IPS-20b (cell line): ENCODE results near the gene ANO1.

Source experiments
- H3K27ac ChIP-seq: one replicate; pipeline ENCODE4 v1.5.1; 2013; ENCODE audit warnings: low read length
- H3K27me3 ChIP-seq: 2 replicates; pipeline ENCODE4 v1.6.1; 2013; ENCODE audit warnings: mild to moderate bottlenecking, low read length, inconsistent platforms; ENCODE audit not compliant: insufficient read depth
- H3K36me3 ChIP-seq: 2 replicates; pipeline ENCODE4 v1.6.1; 2013; ENCODE audit warnings: low read depth, mild to moderate bottlenecking, inconsistent platforms, low read length, moderate library complexity; ENCODE audit not compliant: insufficient read depth
- H3K4me1 ChIP-seq: 2 replicates; pipeline ENCODE4 v1.6.1; 2013; ENCODE audit warnings: mild to moderate bottlenecking, control low read depth, inconsistent platforms, low read length, moderate library complexity; ENCODE audit not compliant: insufficient read depth
- H3K4me3 ChIP-seq: 2 replicates; pipeline ENCODE4 v1.5.1; 2013; ENCODE audit warnings: mild to moderate bottlenecking, low read length, inconsistent platforms
- H3K9ac ChIP-seq: 2 replicates; pipeline ENCODE4 v1.6.1; 2013; ENCODE audit warnings: low read depth, mild to moderate bottlenecking, inconsistent platforms, low read length, moderate library complexity
- H3K9me3 ChIP-seq: 2 replicates; pipeline ENCODE4 v1.6.1; 2013; ENCODE audit warnings: mild to moderate bottlenecking, low read depth, low read length, inconsistent platforms; ENCODE audit not compliant: insufficient read depth

ANO1 gene

DNA sequence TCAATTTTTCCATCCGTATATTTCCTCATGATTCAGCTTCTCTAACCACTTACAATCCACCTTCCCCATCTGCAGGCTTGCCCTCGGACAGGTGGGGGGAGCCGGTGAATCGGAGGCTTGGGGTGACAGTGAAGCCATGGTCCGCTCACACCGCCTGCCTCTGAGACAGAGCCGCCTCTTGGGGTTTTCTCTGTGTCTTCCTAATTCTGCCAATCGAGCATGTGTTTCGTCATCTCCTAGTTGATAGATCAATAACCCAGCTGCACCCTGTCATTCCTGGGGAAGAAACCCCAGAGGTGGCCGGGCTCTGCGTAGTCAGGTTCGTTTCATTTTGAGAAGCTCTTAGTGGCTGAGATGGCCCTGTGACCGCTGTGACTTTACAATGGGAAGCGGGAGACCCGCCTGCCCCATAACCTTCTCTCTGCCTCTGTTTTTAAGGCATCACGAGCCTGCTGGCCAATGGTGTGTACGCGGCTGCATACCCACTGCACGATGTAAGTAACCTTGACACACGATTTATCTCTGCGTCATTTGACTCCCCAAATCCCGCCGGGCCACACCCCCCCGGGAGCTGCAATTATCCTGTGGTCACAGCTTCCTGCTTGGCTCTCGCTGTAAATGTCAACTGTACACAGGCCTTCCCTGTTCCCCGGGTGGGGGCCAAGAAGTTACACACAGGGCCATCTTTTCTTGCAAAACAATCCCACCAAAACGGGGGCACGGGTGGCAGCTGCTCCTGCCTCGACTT lies 33.3 kb downstream of the ANO1 start:
- H3K9ac ChIP-seq: no peak overlapping the region
- no peaks in the 10 kb centered on the region for H3K9me3 ChIP-seq
- no peaks in the 10 kb centered on the region for H3K36me3 ChIP-seq
- H3K4me3 ChIP-seq: no peak overlapping the region
- no peak overlapping the region for H3K27ac ChIP-seq
- H3K27me3 ChIP-seq: no peaks in the 10 kb centered on the region
- H3K4me1 ChIP-seq: peaks cover 6% of the 10 kb centered on the region

DNA sequence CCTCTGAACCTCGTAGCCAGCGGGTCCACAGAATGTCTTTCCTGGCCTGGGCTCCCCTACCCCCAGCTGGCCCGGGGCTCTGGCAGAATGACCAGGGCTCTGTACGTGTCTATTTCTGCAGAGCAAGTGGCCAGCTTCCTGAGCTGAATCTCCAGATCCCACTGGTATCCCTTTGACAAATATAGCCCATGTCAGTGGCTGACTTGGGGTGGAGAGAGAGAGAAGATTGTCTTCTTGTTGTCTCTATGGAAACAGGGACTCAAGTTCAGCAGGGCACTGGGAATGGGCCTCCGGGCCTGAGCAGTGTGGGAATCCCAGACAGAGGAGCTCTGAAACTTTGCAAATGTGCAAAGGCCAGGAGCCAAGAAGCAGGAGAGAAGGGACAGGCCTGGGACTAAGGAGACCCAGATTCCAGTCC lies 33.9 kb downstream of the ANO1 start:
- no peak overlapping the region for H3K27ac ChIP-seq
- H3K4me1 ChIP-seq: peaks cover 6% of the 10 kb centered on the region
- no peaks in the 10 kb centered on the region for H3K9me3 ChIP-seq
- no peaks in the 10 kb centered on the region for H3K27me3 ChIP-seq
- H3K9ac ChIP-seq: no peak overlapping the region
- no peak overlapping the region for H3K4me3 ChIP-seq
- H3K36me3 ChIP-seq: no peaks in the 10 kb centered on the region

GRCh38 chr11:70113801-70114200 lies 35.7 kb downstream of the ANO1 start:
- Histone ChIP-seq H3K27me3 (no peaks in the 10 kb centered on the region), H3K9me3 (no peaks in the 10 kb centered on the region), H3K36me3 (no peaks in the 10 kb centered on the region), H3K4me3 (no peak overlapping the region), H3K4me1 (peaks cover 6% of the 10 kb centered on the region), H3K9ac (no peak overlapping the region), H3K27ac (no peak overlapping the region)

DNA sequence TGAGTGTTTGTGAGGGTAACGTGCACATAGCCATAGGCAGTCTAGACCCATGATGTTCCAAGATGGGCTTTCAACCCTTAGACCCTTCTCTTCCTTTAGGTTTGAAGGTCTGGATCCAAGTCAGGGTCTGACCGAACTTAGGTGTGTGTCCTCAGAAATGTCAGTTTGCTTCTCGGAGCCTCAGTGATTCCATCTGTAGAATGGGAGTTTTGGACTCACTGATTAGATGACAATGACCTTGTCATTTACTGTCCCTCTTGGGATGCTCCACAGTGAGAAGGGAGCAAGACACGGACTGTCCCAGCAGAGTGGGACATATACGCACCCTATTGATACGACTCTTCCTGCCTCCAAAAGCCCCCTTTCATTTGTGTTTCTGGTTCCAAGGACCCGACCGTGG lies 37.7 kb downstream of the ANO1 start:
- Histone ChIP-seq H3K27me3 (no peaks in the 10 kb centered on the region; the same call in 1 of the 2 replicates), H3K4me1 (peaks cover 6% of the 10 kb centered on the region), H3K4me3 (no peak overlapping the region), H3K36me3 (no peaks in the 10 kb centered on the region), H3K9ac (no peak overlapping the region), H3K9me3 (no peaks in the 10 kb centered on the region), H3K27ac (no peak overlapping the region)

DNA sequence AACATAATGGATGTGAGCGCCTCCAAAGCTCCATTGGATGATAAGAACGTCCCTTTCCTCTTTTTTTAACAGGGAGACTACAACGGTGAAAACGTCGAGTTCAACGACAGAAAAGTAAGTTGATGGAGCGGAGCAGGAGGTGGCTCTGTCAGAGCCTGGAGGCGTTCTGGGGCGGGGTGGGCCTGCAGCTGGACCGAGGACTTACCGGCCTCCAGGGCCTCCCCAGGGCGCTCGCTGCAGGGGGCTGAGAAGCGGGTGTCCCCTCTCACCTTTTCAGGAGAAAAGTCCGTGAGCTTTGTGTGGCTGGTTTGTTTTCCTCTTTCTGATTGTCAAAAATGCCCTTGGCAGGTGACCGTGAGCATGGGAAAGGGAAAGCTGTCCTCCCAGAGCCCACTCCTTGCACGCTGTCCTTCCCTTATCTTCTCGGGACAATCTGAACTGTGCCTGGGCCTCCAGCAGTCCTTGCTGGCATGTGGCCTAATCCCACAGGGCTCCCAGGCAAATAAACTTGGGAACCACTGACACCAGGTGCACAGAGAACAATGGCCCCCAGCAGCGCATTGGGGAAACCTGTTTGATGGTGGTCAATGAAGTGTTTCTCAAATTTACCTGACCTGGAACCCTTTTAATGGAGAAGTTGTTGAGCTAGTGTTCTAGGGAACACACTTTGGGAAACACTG lies 38.4 kb downstream of the ANO1 start:
- H3K9ac ChIP-seq: no peak overlapping the region
- no peaks in the 10 kb centered on the region; the same call in 1 of the 2 replicates for H3K27me3 ChIP-seq
- no peaks in the 10 kb centered on the region for H3K9me3 ChIP-seq
- no peak overlapping the region for H3K4me3 ChIP-seq
- H3K4me1 ChIP-seq: peaks cover 6% of the 10 kb centered on the region
- H3K36me3 ChIP-seq: no peaks in the 10 kb centered on the region
- H3K27ac ChIP-seq: no peak overlapping the region

- no peaks in the 10 kb centered on the region for H3K9me3 ChIP-seq
- peaks cover under 1% of the 10 kb centered on the region; the same call in 1 of the 2 replicates for H3K4me1 ChIP-seq
- no peak overlapping the region for H3K27ac ChIP-seq
- H3K4me3 ChIP-seq: no peak overlapping the region
- H3K9ac ChIP-seq: no peak overlapping the region
- H3K36me3 ChIP-seq: no peaks in the 10 kb centered on the region
- H3K27me3 ChIP-seq: no peaks in the 10 kb centered on the region; the same call in 1 of the 2 replicates
Measured at GRCh38 chr11:70117567-70118145, 39.5 kb downstream of the ANO1 start.

- H3K36me3 ChIP-seq: no peaks in the 10 kb centered on the region
- no peak overlapping the region for H3K9ac ChIP-seq
- no peak overlapping the region for H3K4me3 ChIP-seq
- no peaks in the 10 kb centered on the region; the same call in 1 of the 2 replicates for H3K27me3 ChIP-seq
- no peaks in the 10 kb centered on the region for H3K9me3 ChIP-seq
- no peak overlapping the region for H3K27ac ChIP-seq
- peaks cover 4% of the 10 kb centered on the region; the same call in 1 of the 2 replicates for H3K4me1 ChIP-seq
Measured at GRCh38 chr11:70118642-70119041, 40.5 kb downstream of the ANO1 start.

GRCh38 chr11:70119502-70119901 lies 41.4 kb downstream of the ANO1 start:
- Histone ChIP-seq H3K4me1 (peaks cover 4% of the 10 kb centered on the region; the same call in 1 of the 2 replicates), H3K9ac (no peak overlapping the region), H3K9me3 (no peaks in the 10 kb centered on the region), H3K27me3 (no peaks in the 10 kb centered on the region; the same call in 1 of the 2 replicates), H3K27ac (no peak overlapping the region), H3K36me3 (no peaks in the 10 kb centered on the region), H3K4me3 (no peak overlapping the region)

- Histone ChIP-seq H3K4me1 (peaks cover 4% of the 10 kb centered on the region; the same call in 1 of the 2 replicates), H3K9me3 (no peaks in the 10 kb centered on the region), H3K4me3 (no peak overlapping the region), H3K27ac (no peak overlapping the region), H3K36me3 (no peaks in the 10 kb centered on the region), H3K9ac (no peak overlapping the region), H3K27me3 (no peaks in the 10 kb centered on the region; the same call in 1 of the 2 replicates)
Measured at GRCh38 chr11:70120674-70121073, 42.6 kb downstream of the ANO1 start.

DNA sequence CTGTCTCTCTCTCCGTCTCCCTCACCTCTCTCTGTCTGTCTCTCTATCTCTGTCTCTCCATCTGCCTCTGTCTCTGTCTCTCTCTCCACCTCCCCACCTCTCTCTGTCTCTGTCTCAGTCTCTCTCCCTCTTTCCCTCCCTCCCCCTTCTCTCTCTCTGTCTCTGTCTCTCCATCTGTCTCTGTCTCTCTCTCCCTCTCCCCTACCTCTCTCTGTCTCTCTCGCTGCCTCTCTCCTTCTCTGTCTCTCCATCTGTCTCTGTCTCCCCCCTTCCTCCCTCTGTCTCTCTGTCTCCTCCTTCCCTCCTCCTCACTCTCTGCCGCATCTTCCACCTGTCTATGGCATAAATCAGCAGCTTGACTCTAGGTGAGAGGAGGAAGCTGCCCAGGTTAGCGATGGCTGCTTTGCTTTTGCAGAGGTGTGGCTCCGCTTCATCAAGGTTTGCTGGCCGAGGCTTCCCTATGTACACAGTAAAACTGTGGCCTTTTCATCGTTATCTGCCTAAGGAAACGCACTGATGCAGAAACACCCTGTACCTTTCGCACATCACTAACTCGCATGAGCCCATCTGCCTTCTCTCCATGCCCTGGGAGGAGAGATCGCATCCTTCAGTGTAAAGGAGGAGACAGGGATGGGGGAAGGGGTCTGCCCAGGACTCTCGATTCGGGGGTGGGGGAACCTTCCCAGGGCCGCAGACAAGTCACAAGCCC lies 44.5 kb downstream of the ANO1 start:
- Histone ChIP-seq H3K4me3 (no peak overlapping the region), H3K27ac (no peak overlapping the region), H3K9ac (no peak overlapping the region), H3K9me3 (no peaks in the 10 kb centered on the region), H3K27me3 (no peaks in the 10 kb centered on the region; the same call in 1 of the 2 replicates), H3K4me1 (peaks cover 6% of the 10 kb centered on the region; the same call in 1 of the 2 replicates), H3K36me3 (no peaks in the 10 kb centered on the region)

- Histone ChIP-seq H3K9ac (no peak overlapping the region), H3K9me3 (no peaks in the 10 kb centered on the region), H3K27ac (no peak overlapping the region), H3K4me3 (no peak overlapping the region), H3K36me3 (no peaks in the 10 kb centered on the region), H3K27me3 (no peaks in the 10 kb centered on the region; the same call in 1 of the 2 replicates), H3K4me1 (peaks cover 16% of the 10 kb centered on the region)
Measured at GRCh38 chr11:70123711-70124110, 45.6 kb downstream of the ANO1 start.
